MM.1S (cell line): Measurements from ENCODE around the gene PSMD3.

Source experiments
- DNase-seq: peaks from one replicate; pipeline ENCODE4 v3.0.0-alpha.2; 2015
- H2AFZ ChIP-seq: fragments of 300-600 bp; sonication (generic); 2 replicates; pipeline ENCODE4 v1.6.0; 2016; ENCODE audit warnings: antibody characterized with exemption, low read length
- H3F3A ChIP-seq: fragments of 300-600 bp; sonication (generic); 2 replicates; pipeline ENCODE4 v1.6.1; 2016; ENCODE audit warnings: mild to moderate bottlenecking, antibody characterized with exemption, low read length, moderate library complexity, mixed read lengths; ENCODE audit not compliant: insufficient read depth
- H3K27ac ChIP-seq: fragments of 300-600 bp; sonication (generic); 2 replicates; pipeline ENCODE4 v1.5.1; 2016; ENCODE audit warnings: mild to moderate bottlenecking, low read length
- H3K27me3 ChIP-seq: fragments of 300-600 bp; sonication (generic); replicated peaks from 2 replicates; pipeline ENCODE4 v1.6.0; 2016; ENCODE audit warnings: low read length; ENCODE audit not compliant: insufficient read depth
- H3K36me3 ChIP-seq: fragments of 300-600 bp; sonication (generic); replicated peaks from 2 replicates; pipeline ENCODE4 v1.6.1; 2016; ENCODE audit warnings: mild to moderate bottlenecking, low read length, mixed read lengths; ENCODE audit not compliant: insufficient read depth
- H3K4me1 ChIP-seq: fragments of 300-600 bp; sonication (generic); 2 replicates; pipeline ENCODE4 v1.6.1; 2016; ENCODE audit warnings: low read length, mixed read lengths
- H3K4me2 ChIP-seq: fragments of 300-600 bp; sonication (generic); 2 replicates; pipeline ENCODE4 v1.6.0; 2016; ENCODE audit warnings: low read depth, low read length
- H3K4me3 ChIP-seq: fragments of 300-600 bp; sonication (generic); 2 replicates; pipeline ENCODE4 v1.5.1; 2016; ENCODE audit warnings: low read length, mixed read lengths
- H3K79me2 ChIP-seq: fragments of 300-600 bp; sonication (generic); 2 replicates; pipeline ENCODE4 v1.6.1; 2016; ENCODE audit warnings: mixed run types, low read length, mixed read lengths
- H3K9ac ChIP-seq: fragments of 300-600 bp; sonication (generic); 2 replicates; pipeline ENCODE4 v1.6.1; 2016; ENCODE audit warnings: low read length, mixed read lengths
- H3K9me2 ChIP-seq: fragments of 300-600 bp; sonication (generic); replicated peaks from 2 replicates; pipeline ENCODE4 v1.6.1; 2016; ENCODE audit warnings: mild to moderate bottlenecking, low read length, mixed read lengths; ENCODE audit not compliant: insufficient read depth
- H3K9me3 ChIP-seq: fragments of 300-600 bp; sonication (generic); replicated peaks from 2 replicates; pipeline ENCODE4 v1.6.1; 2016; ENCODE audit warnings: mild to moderate bottlenecking, low read length, mixed read lengths; ENCODE audit not compliant: insufficient read depth
- H4K20me1 ChIP-seq: fragments of 300-600 bp; sonication (generic); 2 replicates; pipeline ENCODE4 v1.6.1; 2016; ENCODE audit warnings: mild to moderate bottlenecking, low read length, moderate library complexity, mixed read lengths; ENCODE audit not compliant: insufficient read depth
- EZH2 ChIP-seq: fragments of 300-600 bp; sonication (generic); optimal IDR thresholded peaks from 2 replicates; pipeline ENCODE3; 2017; ENCODE audit warnings: low read depth, mild to moderate bottlenecking, antibody characterized with exemption, low read length, mixed read lengths
- EZH2phosphoT487 ChIP-seq: fragments of 300-600 bp; sonication (generic); IDR thresholded peaks from 2 replicates; pipeline ENCODE4 v1.6.1; 2018; ENCODE audit warnings: antibody characterized with exemption, low read length
- TF ChIP-seq, protein P1 (sequence below): fragments of 300-600 bp; sonication (generic); IDR thresholded peaks from 2 replicates; pipeline ENCODE4 v1.5.1; 2016; ENCODE audit warnings: antibody characterized with exemption, low read length, mixed read lengths

PSMD3 gene

GRCh38 chr17:39962642-39963220 is 17.9 kb upstream of the PSMD3 start, which contains the start of gene GSDMA:
TSS of gene GSDMA (plus strand) at chr17:39963004. CDS start at chr17:39965688, 2,684 bp downstream.
- peaks cover 8% of the 10 kb centered on the region; the same call in 1 of the 2 replicates for H3K27me3 ChIP-seq
- no peak for DNase-seq
- no peak within 1 kb of the TSS for H3K27ac ChIP-seq
- TF ChIP-seq, protein P1, sequence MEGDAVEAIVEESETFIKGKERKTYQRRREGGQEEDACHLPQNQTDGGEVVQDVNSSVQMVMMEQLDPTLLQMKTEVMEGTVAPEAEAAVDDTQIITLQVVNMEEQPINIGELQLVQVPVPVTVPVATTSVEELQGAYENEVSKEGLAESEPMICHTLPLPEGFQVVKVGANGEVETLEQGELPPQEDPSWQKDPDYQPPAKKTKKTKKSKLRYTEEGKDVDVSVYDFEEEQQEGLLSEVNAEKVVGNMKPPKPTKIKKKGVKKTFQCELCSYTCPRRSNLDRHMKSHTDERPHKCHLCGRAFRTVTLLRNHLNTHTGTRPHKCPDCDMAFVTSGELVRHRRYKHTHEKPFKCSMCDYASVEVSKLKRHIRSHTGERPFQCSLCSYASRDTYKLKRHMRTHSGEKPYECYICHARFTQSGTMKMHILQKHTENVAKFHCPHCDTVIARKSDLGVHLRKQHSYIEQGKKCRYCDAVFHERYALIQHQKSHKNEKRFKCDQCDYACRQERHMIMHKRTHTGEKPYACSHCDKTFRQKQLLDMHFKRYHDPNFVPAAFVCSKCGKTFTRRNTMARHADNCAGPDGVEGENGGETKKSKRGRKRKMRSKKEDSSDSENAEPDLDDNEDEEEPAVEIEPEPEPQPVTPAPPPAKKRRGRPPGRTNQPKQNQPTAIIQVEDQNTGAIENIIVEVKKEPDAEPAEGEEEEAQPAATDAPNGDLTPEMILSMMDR: no peak
- TF ChIP-seq EZH2phosphoT487 (no peak), EZH2 (no peak)
- no peaks in the 10 kb centered on the region for H3K9me3 ChIP-seq
- no peak within 1 kb of the TSS for H3K9ac ChIP-seq
- no peak within 1 kb of the TSS for H3K4me2 ChIP-seq
- no peaks in the 10 kb centered on the region for H3K79me2 ChIP-seq
- 0 out of 2 replicates have a peak, but pooled peaks cover 2% of the 10 kb centered on the region for H3K4me1 ChIP-seq
- H4K20me1 ChIP-seq: no peaks in the 10 kb centered on the region
- no peak within 1 kb of the TSS for H2AFZ ChIP-seq
- H3K4me3 ChIP-seq: no peak within 1 kb of the TSS
- H3K9me2 ChIP-seq: no peaks in the 10 kb centered on the region
- no peaks in the 10 kb centered on the region for H3F3A ChIP-seq
- H3K36me3 ChIP-seq: no peaks in the 10 kb centered on the region

DNA sequence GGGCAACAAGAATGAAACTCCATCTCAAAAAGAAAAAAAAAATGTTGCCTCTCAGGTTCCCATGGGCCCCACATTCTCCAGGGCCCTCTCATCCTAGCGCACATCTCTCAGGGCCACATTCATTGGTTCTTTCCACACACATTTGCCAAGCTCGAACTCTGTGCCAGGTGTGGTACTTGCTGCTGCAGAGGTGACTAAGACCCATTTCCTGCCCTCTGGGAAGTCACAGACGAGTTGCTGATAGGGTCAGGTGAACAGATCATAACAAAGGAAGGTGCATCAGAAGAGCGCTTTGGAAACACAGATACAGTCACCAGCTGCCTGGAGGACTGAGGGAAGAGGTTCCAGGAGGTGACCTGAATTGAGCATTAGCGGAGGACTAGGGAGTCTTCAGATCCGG is 16.8 kb upstream of the PSMD3 start:
- no peak overlapping the region for H2AFZ ChIP-seq
- 0 out of 2 replicates have a peak, but pooled peaks cover 2% of the 10 kb centered on the region for H3K4me1 ChIP-seq
- no peak overlapping the region for H3K4me2 ChIP-seq
- H3K4me3 ChIP-seq: no peak overlapping the region
- H3K9me3 ChIP-seq: no peaks in the 10 kb centered on the region
- no peak overlapping the region for H3K9ac ChIP-seq
- H3K79me2 ChIP-seq: no peaks in the 10 kb centered on the region
- H3K27me3 ChIP-seq: peaks cover 12% of the 10 kb centered on the region
- no peaks in the 10 kb centered on the region for H3F3A ChIP-seq
- no peaks in the 10 kb centered on the region for H3K9me2 ChIP-seq
- no peaks in the 10 kb centered on the region for H4K20me1 ChIP-seq
- no peak overlapping the region for H3K27ac ChIP-seq
- no peak for DNase-seq
- no peaks in the 10 kb centered on the region for H3K36me3 ChIP-seq
- TF ChIP-seq, protein P1: no peak

DNA sequence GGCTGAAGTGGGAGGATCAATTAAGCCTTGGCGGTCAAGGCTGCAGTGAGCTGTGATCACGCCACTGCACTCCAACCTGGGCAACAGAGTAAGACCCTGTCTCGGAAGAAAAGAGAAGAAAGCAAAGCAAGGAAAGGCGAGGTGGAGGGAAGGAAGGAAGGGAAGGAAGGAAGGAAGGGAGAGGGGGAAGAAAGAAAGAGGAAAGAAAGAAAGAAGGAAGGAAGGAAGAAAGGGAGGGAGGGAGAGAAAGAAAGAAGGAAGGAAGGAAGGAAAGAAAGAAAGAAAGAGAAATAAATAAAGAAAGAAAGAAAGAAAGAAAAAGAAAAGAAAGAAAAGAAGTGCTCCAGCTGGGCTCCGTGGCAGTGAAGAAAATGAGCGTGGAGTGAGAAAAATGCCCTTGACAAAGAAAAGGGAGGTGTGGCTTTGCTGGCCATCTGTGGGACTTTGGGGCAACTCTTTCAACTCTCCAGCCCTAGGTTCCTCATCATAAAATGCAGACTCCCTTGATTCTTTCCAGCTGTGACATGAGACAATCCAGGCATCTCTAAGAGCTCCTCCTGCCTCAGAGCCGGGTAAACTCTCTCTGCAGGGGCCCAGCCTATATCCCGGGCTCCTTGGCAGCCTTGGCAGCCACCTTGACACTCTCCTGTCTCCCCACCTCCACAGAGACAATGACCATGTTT is 15.4 kb upstream of the PSMD3 start:
- Histone ChIP-seq H3K9me2 (no peaks in the 10 kb centered on the region), H4K20me1 (no peaks in the 10 kb centered on the region), H3K9ac (no peak overlapping the region), H3K4me3 (no peak overlapping the region), H2AFZ (no peak overlapping the region), H3K79me2 (no peaks in the 10 kb centered on the region), H3K36me3 (no peaks in the 10 kb centered on the region), H3F3A (no peaks in the 10 kb centered on the region), H3K4me2 (no peak overlapping the region), H3K27ac (no peak overlapping the region), H3K9me3 (no peaks in the 10 kb centered on the region), H3K4me1 (no peaks in the 10 kb centered on the region), H3K27me3 (peaks cover 22% of the 10 kb centered on the region)
- no peak for TF ChIP-seq EZH2
- TF ChIP-seq, protein P1: no peak
- TF ChIP-seq EZH2phosphoT487: no peak
- DNase-seq: no peak
